Neural cell (in vitro differentiated cells): ENCODE data around the gene PANK4. TPM values are rescaled to one million over a fixed set of nuclear protein-coding genes. Genes with fewer than 3 reads are reported as not detected.

Experiments
- H2AFZ ChIP-seq: fragments of 200-600, 300-800 bp; sonication (generic), shearing (Covaris generic); 2 replicates; pipeline ENCODE4 v1.6.0; 2014; ENCODE audit warnings: low read depth, mild to moderate bottlenecking, antibody characterized with exemption, low read length, moderate library complexity
- H3F3A ChIP-seq: fragments of 200-600 bp; shearing (Covaris generic); 2 replicates; pipeline ENCODE4 v1.6.1; 2016; ENCODE audit warnings: mild to moderate bottlenecking, moderate library complexity, mixed read lengths, antibody characterized with exemption, low read length; ENCODE audit not compliant: insufficient read depth, poor library complexity, severe bottlenecking
- H3K27ac ChIP-seq: fragments of 200-600, 300-800 bp; sonication (generic), shearing (Covaris generic); 2 replicates; pipeline ENCODE4 v1.5.1; 2014; ENCODE audit warnings: mild to moderate bottlenecking, low read length, moderate library complexity
- H3K27me3 ChIP-seq: fragments of 300-800, 200-600 bp; sonication (generic), shearing (Covaris generic); 2 replicates; pipeline ENCODE4 v1.6.0; 2014; ENCODE audit warnings: mild to moderate bottlenecking, low read depth, low read length, moderate library complexity; ENCODE audit not compliant: insufficient read depth
- H3K36me3 ChIP-seq: fragments of 300-800, 200-600 bp; sonication (generic), shearing (Covaris generic); 2 replicates; pipeline ENCODE4 v1.5.1; 2014; ENCODE audit warnings: mild to moderate bottlenecking, antibody characterized with exemption, low read length, moderate library complexity; ENCODE audit not compliant: insufficient read depth
- H3K4me2 ChIP-seq: fragments of 300-800, 200-600 bp; sonication (generic), shearing (Covaris generic); 2 replicates; pipeline ENCODE4 v1.6.0; 2014; ENCODE audit warnings: mild to moderate bottlenecking, low read length
- H3K4me3 ChIP-seq: fragments of 300-800, 200-600 bp; sonication (generic), shearing (Covaris generic); 2 replicates; pipeline ENCODE4 v1.5.1; 2014; ENCODE audit warnings: mild to moderate bottlenecking, low read length, moderate library complexity
- H3K79me2 ChIP-seq: fragments of 200-600 bp; shearing (Covaris generic); replicated peaks from 2 replicates; pipeline ENCODE4 v1.6.0; 2014; ENCODE audit warnings: mild to moderate bottlenecking, low read length, moderate library complexity; ENCODE audit not compliant: insufficient read depth
- H3K9ac ChIP-seq: fragments of 300-800, 200-600 bp; sonication (generic), shearing (Covaris generic); 2 replicates; pipeline ENCODE4 v1.6.1; 2016; ENCODE audit warnings: mild to moderate bottlenecking, low read length, mixed read lengths
- H3K9me2 ChIP-seq: fragments of 200-600 bp; shearing (Covaris generic); 2 replicates; pipeline ENCODE4 v1.6.1; 2016; ENCODE audit warnings: mild to moderate bottlenecking, low read length, mixed read lengths; ENCODE audit not compliant: insufficient read depth
- H3K9me3 ChIP-seq: fragments of 200-600, 300-800 bp; sonication (generic), shearing (Covaris generic); 2 replicates; pipeline ENCODE4 v1.6.1; 2016; ENCODE audit warnings: mild to moderate bottlenecking, mixed run types, low read length, moderate library complexity, mixed read lengths
- H4K20me1 ChIP-seq: fragments of 200-600 bp; shearing (Covaris generic); 2 replicates; pipeline ENCODE4 v1.6.1; 2016; ENCODE audit warnings: mild to moderate bottlenecking, mixed run types; ENCODE audit not compliant: insufficient read depth
- EP300 ChIP-seq: fragments of 450-650 bp; conservative IDR thresholded peaks from 2 replicates; pipeline ENCODE4 v1.6.1; 2014; ENCODE audit warnings: antibody characterized with exemption, mild to moderate bottlenecking, moderate library complexity; ENCODE audit not compliant: poor library complexity, severe bottlenecking
- EZH2 ChIP-seq: fragments of 200-600, 300-800 bp; shearing (Covaris generic), sonication (generic); IDR thresholded peaks from 2 replicates; pipeline ENCODE4 v1.6.1; 2014; ENCODE audit warnings: antibody characterized with exemption, low read length, borderline replicate concordance, mild to moderate bottlenecking; ENCODE audit not compliant: insufficient read depth, poor library complexity, severe bottlenecking
- MXI1 ChIP-seq: fragments of 450-650 bp; conservative IDR thresholded peaks from 2 replicates; pipeline ENCODE4 v1.6.1; 2014; ENCODE audit warnings: antibody characterized with exemption, mild to moderate bottlenecking; ENCODE audit not compliant: poor library complexity, severe bottlenecking
- POLR2AphosphoS5 ChIP-seq: IDR thresholded peaks from 2 replicates; pipeline ENCODE4 v1.6.1; 2012
- RAD21 ChIP-seq: fragments of 450-650 bp; conservative IDR thresholded peaks from 2 replicates; pipeline ENCODE4 v1.6.1; 2014; ENCODE audit warnings: antibody characterized with exemption, mild to moderate bottlenecking, moderate library complexity
- SMC3 ChIP-seq: fragments of 450-650 bp; conservative IDR thresholded peaks from 2 replicates; pipeline ENCODE4 v1.6.1; 2014; ENCODE audit warnings: antibody characterized with exemption, mild to moderate bottlenecking, moderate library complexity; ENCODE audit not compliant: poor library complexity
- TAF1 ChIP-seq: IDR thresholded peaks from 2 replicates; pipeline ENCODE4 v1.6.1; 2012; ENCODE audit warnings: low read depth
- polyA plus RNA-seq: library from polyadenylated mRNA; depleted of rRNA; stranded (reverse); fragments of >200 nt; gene quantifications from 2 replicates; pipeline ENCODE4 v1.2.3, GENCODE V29; 2014
- TF ChIP-seq, protein P1 (sequence below): fragments of 450-650 bp; IDR thresholded peaks from 2 replicates; pipeline ENCODE4 v1.5.1; 2014; ENCODE audit warnings: antibody characterized with exemption, mild to moderate bottlenecking, moderate library complexity; ENCODE audit not compliant: poor library complexity, severe bottlenecking
- TF ChIP-seq, protein P2 (sequence below): IDR thresholded peaks from 2 replicates; pipeline ENCODE4 v1.6.1; 2012; ENCODE audit warnings: borderline replicate concordance

Gene PANK4
- polyA plus RNA-seq, 1 donor from 2014 or later, result 37.9 TPM

DNA sequence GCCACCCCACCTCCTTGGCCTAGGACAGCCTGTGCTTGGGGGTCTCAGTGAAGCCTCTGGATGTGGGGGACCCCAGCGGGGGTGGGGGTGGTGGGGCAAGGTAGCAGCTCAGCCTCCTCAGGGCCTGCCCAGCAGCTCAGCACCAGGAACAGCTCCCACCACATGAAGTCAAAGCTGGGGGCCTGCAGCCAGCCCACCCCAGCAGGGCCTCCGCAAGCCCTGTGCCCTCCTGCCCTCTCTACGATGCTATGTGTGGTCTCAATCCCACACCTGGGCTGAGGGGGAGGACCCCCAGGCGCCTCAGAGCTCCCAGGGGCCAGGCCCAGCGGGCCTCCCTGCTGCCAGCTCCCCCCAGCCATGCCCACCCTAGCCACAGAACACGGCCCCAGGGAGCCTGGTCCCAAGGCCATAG lies 18.6 kb downstream of the PANK4 start:
- Histone ChIP-seq H3K9me3 (no peaks in the 10 kb centered on the region), H4K20me1 (no peaks in the 10 kb centered on the region), H3K9ac (no peak overlapping the region), H2AFZ (no peak overlapping the region), H3K27me3 (no peaks in the 10 kb centered on the region), H3K9me2 (no peaks in the 10 kb centered on the region), H3K27ac (no peak overlapping the region), H3K4me2 (no peak overlapping the region), H3F3A (no peaks in the 10 kb centered on the region), H3K79me2 (no peaks in the 10 kb centered on the region), H3K4me3 (no peak overlapping the region), H3K36me3 (no peaks in the 10 kb centered on the region)
- TF ChIP-seq EP300 (no peak), EZH2 (no peak), POLR2AphosphoS5 (no peak), SMC3 (no peak), RAD21 (no peak), MXI1 (no peak), TAF1 (no peak)
- TF ChIP-seq, protein P1, sequence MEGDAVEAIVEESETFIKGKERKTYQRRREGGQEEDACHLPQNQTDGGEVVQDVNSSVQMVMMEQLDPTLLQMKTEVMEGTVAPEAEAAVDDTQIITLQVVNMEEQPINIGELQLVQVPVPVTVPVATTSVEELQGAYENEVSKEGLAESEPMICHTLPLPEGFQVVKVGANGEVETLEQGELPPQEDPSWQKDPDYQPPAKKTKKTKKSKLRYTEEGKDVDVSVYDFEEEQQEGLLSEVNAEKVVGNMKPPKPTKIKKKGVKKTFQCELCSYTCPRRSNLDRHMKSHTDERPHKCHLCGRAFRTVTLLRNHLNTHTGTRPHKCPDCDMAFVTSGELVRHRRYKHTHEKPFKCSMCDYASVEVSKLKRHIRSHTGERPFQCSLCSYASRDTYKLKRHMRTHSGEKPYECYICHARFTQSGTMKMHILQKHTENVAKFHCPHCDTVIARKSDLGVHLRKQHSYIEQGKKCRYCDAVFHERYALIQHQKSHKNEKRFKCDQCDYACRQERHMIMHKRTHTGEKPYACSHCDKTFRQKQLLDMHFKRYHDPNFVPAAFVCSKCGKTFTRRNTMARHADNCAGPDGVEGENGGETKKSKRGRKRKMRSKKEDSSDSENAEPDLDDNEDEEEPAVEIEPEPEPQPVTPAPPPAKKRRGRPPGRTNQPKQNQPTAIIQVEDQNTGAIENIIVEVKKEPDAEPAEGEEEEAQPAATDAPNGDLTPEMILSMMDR, result no peak
- TF ChIP-seq, protein P2, sequence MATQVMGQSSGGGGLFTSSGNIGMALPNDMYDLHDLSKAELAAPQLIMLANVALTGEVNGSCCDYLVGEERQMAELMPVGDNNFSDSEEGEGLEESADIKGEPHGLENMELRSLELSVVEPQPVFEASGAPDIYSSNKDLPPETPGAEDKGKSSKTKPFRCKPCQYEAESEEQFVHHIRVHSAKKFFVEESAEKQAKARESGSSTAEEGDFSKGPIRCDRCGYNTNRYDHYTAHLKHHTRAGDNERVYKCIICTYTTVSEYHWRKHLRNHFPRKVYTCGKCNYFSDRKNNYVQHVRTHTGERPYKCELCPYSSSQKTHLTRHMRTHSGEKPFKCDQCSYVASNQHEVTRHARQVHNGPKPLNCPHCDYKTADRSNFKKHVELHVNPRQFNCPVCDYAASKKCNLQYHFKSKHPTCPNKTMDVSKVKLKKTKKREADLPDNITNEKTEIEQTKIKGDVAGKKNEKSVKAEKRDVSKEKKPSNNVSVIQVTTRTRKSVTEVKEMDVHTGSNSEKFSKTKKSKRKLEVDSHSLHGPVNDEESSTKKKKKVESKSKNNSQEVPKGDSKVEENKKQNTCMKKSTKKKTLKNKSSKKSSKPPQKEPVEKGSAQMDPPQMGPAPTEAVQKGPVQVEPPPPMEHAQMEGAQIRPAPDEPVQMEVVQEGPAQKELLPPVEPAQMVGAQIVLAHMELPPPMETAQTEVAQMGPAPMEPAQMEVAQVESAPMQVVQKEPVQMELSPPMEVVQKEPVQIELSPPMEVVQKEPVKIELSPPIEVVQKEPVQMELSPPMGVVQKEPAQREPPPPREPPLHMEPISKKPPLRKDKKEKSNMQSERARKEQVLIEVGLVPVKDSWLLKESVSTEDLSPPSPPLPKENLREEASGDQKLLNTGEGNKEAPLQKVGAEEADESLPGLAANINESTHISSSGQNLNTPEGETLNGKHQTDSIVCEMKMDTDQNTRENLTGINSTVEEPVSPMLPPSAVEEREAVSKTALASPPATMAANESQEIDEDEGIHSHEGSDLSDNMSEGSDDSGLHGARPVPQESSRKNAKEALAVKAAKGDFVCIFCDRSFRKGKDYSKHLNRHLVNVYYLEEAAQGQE, result no peak

DNA sequence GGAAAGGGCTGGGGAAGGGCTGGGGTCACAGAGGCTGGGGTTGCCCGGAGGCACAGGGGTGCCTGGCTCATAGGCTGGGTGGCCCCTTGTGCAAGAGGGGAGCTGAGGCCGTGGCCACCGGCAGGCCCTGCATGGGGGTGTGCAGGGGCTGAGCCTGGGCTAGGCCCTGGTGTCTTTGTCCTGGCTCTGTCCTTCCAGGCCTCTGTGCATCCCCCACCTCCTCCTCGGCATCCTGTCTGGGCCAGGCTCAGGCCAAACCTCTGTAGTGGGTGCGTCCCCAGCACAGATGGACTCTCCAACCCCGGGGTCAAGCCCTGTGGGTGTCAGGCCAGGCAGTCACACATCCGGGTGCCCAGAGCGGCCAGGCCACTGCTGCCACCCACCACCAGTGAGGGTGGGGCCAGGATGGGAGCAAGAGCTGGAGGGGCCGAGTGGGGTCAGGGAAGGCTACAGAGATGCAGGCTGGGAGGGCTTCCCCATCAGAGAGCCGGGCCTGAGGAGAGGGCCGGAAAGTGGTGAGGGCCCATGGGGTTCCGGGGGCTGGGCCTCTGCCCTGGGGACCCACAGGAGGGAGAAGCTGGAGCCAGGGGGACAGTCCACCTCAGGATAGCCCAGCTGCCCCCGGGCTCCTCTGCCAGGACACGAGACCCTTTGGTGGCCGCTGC lies 19.4 kb downstream of the PANK4 start:
- Histone ChIP-seq H3K36me3 (no peaks in the 10 kb centered on the region), H3K9me2 (no peaks in the 10 kb centered on the region), H3K9ac (no peak overlapping the region), H3K27me3 (no peaks in the 10 kb centered on the region), H3K9me3 (no peaks in the 10 kb centered on the region), H3K27ac (no peak overlapping the region), H4K20me1 (no peaks in the 10 kb centered on the region), H3K4me3 (no peak overlapping the region), H3K4me2 (no peak overlapping the region), H3K79me2 (no peaks in the 10 kb centered on the region), H3F3A (no peaks in the 10 kb centered on the region), H2AFZ (no peak overlapping the region)
- TF ChIP-seq, protein P2, result no peak
- no peak for TF ChIP-seq TAF1
- no peak for TF ChIP-seq POLR2AphosphoS5
- TF ChIP-seq MXI1, result no peak
- TF ChIP-seq RAD21, result no peak
- TF ChIP-seq EZH2, result no peak
